ENCODE data around the gene UVSSA.

- no peak for TF ChIP-seq CTCF (IDR thresholded peaks at IDR 0.05; ENCODE audit: low read depth, low read length)
- no peak for TF ChIP-seq EZH2phosphoT487 (IDR thresholded peaks at IDR 0.05; ENCODE audit: low read depth)
Measured at GRCh38 chr4:1419708-1420107, 72.7 kb downstream of the UVSSA start.
